NCI-H748 treated with DMSO at 0.1 percent for 48 hours (cell line): ENCODE measurements around the gene MYOM3.

Experiments
- DNase-seq: peaks from one replicate; lab custom pipeline; 2025; lab: John Stamatoyannopoulos, UW

The MYOM3 gene

GRCh38 chr1:24138476-24139221 lies 26.7 kb upstream of the MYOM3 start:
- no peak for DNase-seq

GRCh38 chr1:24136956-24137539 lies 25.1 kb upstream of the MYOM3 start:
- no peak for DNase-seq

- DNase-seq: no peak
Observed at GRCh38 chr1:24134376-24134775, 22.4 kb upstream of the MYOM3 start.

GRCh38 chr1:24133819-24134218 lies 21.9 kb upstream of the MYOM3 start:
- DNase-seq: no peak

GRCh38 chr1:24130385-24130784 lies 18.4 kb upstream of the MYOM3 start:
- DNase-seq: no peak

- DNase-seq: no peak
Observed at GRCh38 chr1:24127801-24128363, 15.9 kb upstream of the MYOM3 start.

- no peak for DNase-seq
Observed at GRCh38 chr1:24127134-24127800, 15.3 kb upstream of the MYOM3 start.

GRCh38 chr1:24126672-24127023 lies 14.7 kb upstream of the MYOM3 start:
- no peak for DNase-seq

GRCh38 chr1:24126018-24126671 lies 14.2 kb upstream of the MYOM3 start:
- no peak for DNase-seq

- DNase-seq: no peak
Observed at GRCh38 chr1:24125456-24125855, 13.5 kb upstream of the MYOM3 start.

GRCh38 chr1:24124980-24125379 lies 13.0 kb upstream of the MYOM3 start:
- no peak for DNase-seq

- DNase-seq: no peak
Observed at GRCh38 chr1:24123611-24124010, 11.7 kb upstream of the MYOM3 start.

- DNase-seq: no peak
Observed at GRCh38 chr1:24122776-24123175, 10.8 kb upstream of the MYOM3 start.

GRCh38 chr1:24121406-24121805 lies 9.5 kb upstream of the MYOM3 start:
- DNase-seq: no peak

- DNase-seq: no peak
Observed at GRCh38 chr1:24120965-24121364, 9.0 kb upstream of the MYOM3 start.

GRCh38 chr1:24119859-24120756 lies 8.2 kb upstream of the MYOM3 start:
- DNase-seq: no peak

- no peak for DNase-seq
Observed at GRCh38 chr1:24119489-24119858, 7.5 kb upstream of the MYOM3 start.

GRCh38 chr1:24118410-24119242 lies 6.7 kb upstream of the MYOM3 start:
- DNase-seq: no peak

- no peak for DNase-seq
Observed at GRCh38 chr1:24117722-24118409, 5.9 kb upstream of the MYOM3 start.

- no peak for DNase-seq
Observed at GRCh38 chr1:24117132-24117531, 5.2 kb upstream of the MYOM3 start.
